K562 (cell line): ENCODE data around the gene ARHGAP15. TPM values are rescaled to one million over a fixed set of nuclear protein-coding genes. Genes with fewer than 3 reads are reported as not detected.

Source experiments
- ATAC-seq: fragments of 200-7000 bp; cut with Tn5 transposase; 3 replicates; pipeline ENCODE4 v1.9.1; 2020; ENCODE audit warnings: moderate library complexity
- BruUV-seq: library from RNA; stranded (reverse); fragments of 400-500 nt; replicated peaks from 2 replicates; lab custom pipeline; 2021; lab: Mats Ljungman, UMichigan
- CTCF ChIA-PET: fragments of 300-600 bp; formaldehyde crosslinking; extraction: SDS; loops from one replicate; lab custom pipeline; 2021; ENCODE audit warnings: low intra/inter-chr PET ratio; lab: Yijun Ruan, JAX
- POLR2A ChIA-PET: fragments of 300-600, 350-650 bp; sonication (Branson Sonifier 250); formaldehyde crosslinking; extraction: SDS; loops from one replicate; lab custom pipeline; 2021; ENCODE audit warnings: antibody characterized with exemption, inconsistent platforms; lab: Yijun Ruan, JAX
- DNase-seq, 4 experiments: peaks; one replicate each; pipeline versions ENCODE4 v3.0.0 to v3.0.0-alpha.2; 2011 to 2018; ENCODE audit warnings: low spot score in 3 of 4, mixed read lengths in 3 of 4; ENCODE audit errors: extremely low read depth in 1 of 4
- FAIRE-seq: peaks from 2 replicates; lab custom pipeline; 2011; peaks lifted over from hg19 to GRCh38; lab: Jason Lieb, UNC
- H2AFZ ChIP-seq: 2 replicates; pipeline ENCODE4 v1.6.0; 2011; ENCODE audit warnings: low read depth, low read length, control low read depth, inconsistent platforms
- H3K27ac ChIP-seq: fragments of 200-600 bp; 3 replicates; pipeline ENCODE4 v1.8.0; 2011; ENCODE audit warnings: low read depth, mild to moderate bottlenecking, control low read depth, inconsistent platforms, low read length, moderate library complexity, mixed read lengths; ENCODE audit errors: extremely low read depth
- H3K27me3 ChIP-seq, 2 experiments: fragments of 300-600 bp in 1 of 2; 2 replicates in 1 of 2; 3 replicates in 1 of 2; pipeline versions ENCODE4 v1.6.0 to v1.8.0; 2011; ENCODE audit warnings: inconsistent platforms in 2 of 2, low read length in 2 of 2, mild to moderate bottlenecking in 1 of 2, mixed read lengths in 1 of 2, moderate library complexity in 1 of 2; ENCODE audit not compliant: control insufficient read depth in 2 of 2, insufficient read depth in 2 of 2
- H3K36me3 ChIP-seq: fragments of 300-600 bp; 3 replicates; pipeline ENCODE4 v1.8.0; 2011; ENCODE audit warnings: mild to moderate bottlenecking, low read length, inconsistent platforms; ENCODE audit not compliant: control insufficient read depth, insufficient read depth
- H3K4me1 ChIP-seq, 2 experiments: fragments of 200-600 bp in 1 of 2; replicated peaks in 1 of 2; 2 replicates in 1 of 2; 3 replicates in 1 of 2; pipeline versions ENCODE4 v1.5.1 to v1.8.0; 2011; ENCODE audit warnings: inconsistent platforms in 2 of 2, low read length in 2 of 2, mild to moderate bottlenecking in 1 of 2, mixed read lengths in 1 of 2, moderate library complexity in 1 of 2; ENCODE audit not compliant: control insufficient read depth in 2 of 2, insufficient read depth in 2 of 2
- H3K4me2 ChIP-seq: 2 replicates; pipeline ENCODE4 v1.6.1; 2011; ENCODE audit warnings: low read length, control low read depth, inconsistent platforms, mixed read lengths; ENCODE audit not compliant: insufficient read depth
- H3K4me3 ChIP-seq: fragments of 200-600 bp; sonication (generic), shearing (Covaris generic); 2 replicates; pipeline ENCODE4 v1.5.1; 2016; ENCODE audit warnings: control low read depth, inconsistent platforms
- H3K79me2 ChIP-seq: fragments of 200-600 bp; 3 replicates; pipeline ENCODE4 v1.8.0; 2011; ENCODE audit warnings: low read length, inconsistent platforms; ENCODE audit not compliant: control insufficient read depth, insufficient read depth
- H3K9ac ChIP-seq, 2 experiments: 2 replicates each; pipeline versions ENCODE4 v1.6.0 to v1.6.1; 2011; ENCODE audit warnings: low read depth in 2 of 2, low read length in 2 of 2, control low read depth in 1 of 2, inconsistent platforms in 1 of 2, mild to moderate bottlenecking in 1 of 2, mixed read lengths in 1 of 2; ENCODE audit not compliant: insufficient read depth in 1 of 2
- H3K9me1 ChIP-seq: one replicate; pipeline ENCODE4 v1.6.0; 2011; ENCODE audit warnings: inconsistent platforms, mild to moderate bottlenecking, low read length, moderate library complexity; ENCODE audit not compliant: control insufficient read depth, insufficient read depth
- H3K9me3 ChIP-seq: replicated peaks from 2 replicates; pipeline ENCODE4 v1.5.1; 2011; ENCODE audit warnings: low read depth, low read length, inconsistent platforms; ENCODE audit not compliant: control insufficient read depth, insufficient read depth
- H4K20me1 ChIP-seq: replicated peaks from 2 replicates; pipeline ENCODE4 v1.6.1; 2011; ENCODE audit warnings: low read length, inconsistent platforms, mixed read lengths; ENCODE audit not compliant: control insufficient read depth, insufficient read depth
- ATF3 ChIP-seq, 2 experiments: fragments of 450-650 bp in 1 of 2; sonication (generic) in 1 of 2; formaldehyde crosslinking in 1 of 2; IDR thresholded peaks in 1 of 2; conservative IDR thresholded peaks in 1 of 2; 2 replicates each; pipeline versions ENCODE4 v1.6.1 to v1.8.1; 2016 to 2023; ENCODE audit warnings: mild to moderate bottlenecking in 2 of 2, moderate library complexity in 2 of 2, inconsistent platforms in 1 of 2, missing genetic modification reagents in 1 of 2
- CTCF ChIP-seq, 3 experiments: IDR thresholded peaks in 2 of 3; conservative IDR thresholded peaks in 1 of 3; 2 replicates each; pipeline ENCODE4 v1.5.1; 2011 to 2012; ENCODE audit warnings: low read length in 3 of 3, mild to moderate bottlenecking in 3 of 3, control low read depth in 2 of 3, improper control_type of control experiment in 1 of 3, inconsistent platforms in 1 of 3, low read depth in 1 of 3, mixed read lengths in 1 of 3, moderate library complexity in 1 of 3; ENCODE audit not compliant: insufficient read depth in 2 of 3
- CTCFL ChIP-seq: IDR thresholded peaks from 2 replicates; pipeline ENCODE4 v1.6.1; 2011; ENCODE audit warnings: borderline replicate concordance, low read depth, mild to moderate bottlenecking, moderate library complexity, low read length; ENCODE audit not compliant: insufficient read depth, poor library complexity, severe bottlenecking
- ELF1 ChIP-seq: fragments of 200-800 bp; sonication (Bioruptor generic); IDR thresholded peaks from 2 replicates; pipeline ENCODE4 v1.6.1; 2016; ENCODE audit warnings: missing genetic modification characterization, missing compliant biosample characterization
- ILF3 ChIP-seq: fragments of 450-650 bp; IDR thresholded peaks from 2 replicates; pipeline ENCODE4 v1.6.1; 2018; ENCODE audit warnings: antibody characterized with exemption, mild to moderate bottlenecking, moderate library complexity, borderline replicate concordance
- JUND ChIP-seq, 2 experiments: IDR thresholded peaks; 2 replicates in 1 of 2; 3 replicates in 1 of 2; pipeline ENCODE4 v1.6.1; 2011; ENCODE audit warnings: borderline replicate concordance in 2 of 2, low read depth in 2 of 2, low read length in 2 of 2, improper control_type of control experiment in 1 of 2, missing biosample characterization in 1 of 2, missing genetic modification characterization in 1 of 2, missing genetic modification reagents in 1 of 2
- MAX ChIP-seq: sonication (generic); formaldehyde crosslinking; IDR thresholded peaks from 2 replicates; pipeline ENCODE4 v1.9.0; 2022; ENCODE audit warnings: mild to moderate bottlenecking, missing genetic modification reagents
- MEIS2 ChIP-seq: fragments of 450-650 bp; IDR thresholded peaks from 2 replicates; pipeline ENCODE4 v1.6.1; 2014; ENCODE audit warnings: mild to moderate bottlenecking; ENCODE audit not compliant: partially characterized antibody
- OTX1 ChIP-seq: fragments of 450-650 bp; formaldehyde crosslinking; IDR thresholded peaks from 2 replicates; pipeline ENCODE4 v1.4.0; 2022; ENCODE audit warnings: mild to moderate bottlenecking
- POLR3G ChIP-seq: IDR thresholded peaks from 2 replicates; pipeline ENCODE4 v1.6.1; 2011; ENCODE audit not compliant: insufficient read length, insufficient replicate concordance; ENCODE audit errors: extremely low read depth
- PURB ChIP-seq: sonication (generic); formaldehyde crosslinking; IDR thresholded peaks from 2 replicates; pipeline ENCODE4 v1.9.0; 2021; ENCODE audit warnings: low read depth, mild to moderate bottlenecking, missing genetic modification reagents
- RAD21 ChIP-seq, 2 experiments: fragments of 250-450 bp in 1 of 2; fragments of 450-650 bp in 1 of 2; sonication (Bioruptor Pico) in 1 of 2; formaldehyde crosslinking in 1 of 2; IDR thresholded peaks in 1 of 2; conservative IDR thresholded peaks in 1 of 2; 2 replicates each; pipeline versions ENCODE4 v1.4.0 to v1.8.0; 2020 to 2022; ENCODE audit warnings: mild to moderate bottlenecking in 2 of 2, moderate library complexity in 1 of 2
- TARDBP ChIP-seq: fragments of 450-650 bp; IDR thresholded peaks from 2 replicates; pipeline ENCODE4 v1.6.1; 2016
- YY1 ChIP-seq, 3 experiments: IDR thresholded peaks; 2 replicates each; pipeline ENCODE4 v1.6.1; 2011; ENCODE audit warnings: low read length in 2 of 3, mild to moderate bottlenecking in 2 of 3, moderate library complexity in 2 of 3, borderline replicate concordance in 1 of 3, control low read depth in 1 of 3, low read depth in 1 of 3; ENCODE audit not compliant: insufficient read depth in 3 of 3, insufficient replicate concordance in 2 of 3, control insufficient read depth in 1 of 3, insufficient read length in 1 of 3; ENCODE audit errors: extremely low read depth in 1 of 3
- WGBS: fragments of 100-300 bp; shearing (Covaris generic); methylation state at CpG from one replicate; pipeline ENCODE4 v1.1.6; 2016; ENCODE audit warnings: low coverage, mixed read lengths; ENCODE audit not compliant: insufficient coverage; ENCODE audit errors: missing lambda C conversion rate; 5-methylcytosine and 5-hydroxymethylcytosine counted together
- in situ Hi-C: fragments of 300-500 bp; cut with MboI; formaldehyde crosslinking; loops from 4 replicates; pipeline ENCODE4 v1.15.0; 2018; ENCODE audit warnings: inconsistent platforms, mixed read lengths
- intact Hi-C: fragments of 100-400 bp; cut with micrococcal nuclease; formaldehyde crosslinking; loops from 2 replicates; pipeline ENCODE4 v1.14.2; 2022
- polyA plus RNA-seq, 8 experiments: library from polyadenylated mRNA; depleted of rRNA in 4 of 8; stranded (reverse) in 5 of 8; unstranded in 3 of 8; fragments of >200 nt; fragmentation: Nextera tagmentation in 2 of 8; fragmentation: Illumina TruSeq in 1 of 8; extraction: Ambion mirVana in 2 of 8; extraction: Trizol in 1 of 8; gene quantifications; 2 replicates each; pipeline versions ENCODE4 v1.2.1 to v1.2.3, GENCODE V29; 2011 to 2014; ENCODE audit warnings: inconsistent platforms in 1 of 8, missing spikeins in 1 of 8
- total RNA-seq, 7 experiments: library from RNA; depleted of rRNA in 6 of 7; stranded (reverse); fragments of >200 nt in 6 of 7; fragmentation: Illumina TruSeq in 2 of 7; extraction: Trizol in 2 of 7; gene quantifications; 2 replicates each; pipeline versions ENCODE4 v1.2.1 to v1.2.3, GENCODE V29; 2011 to 2021; ENCODE audit warnings: low replicate concordance in 1 of 7

Gene ARHGAP15
- total and polyA plus RNA-seq, 9 of the 15 experiments (the other 6 are each of a cell fraction or from before 2014, with no cell fraction given): 1.5 to 17.9 (median 7.9) TPM

GRCh38 chr2:143720095-143720664 is 591.0 kb downstream of the ARHGAP15 start:
- Histone ChIP-seq H3K9me3 (no peaks in the 10 kb centered on the region), H4K20me1 (no peaks in the 10 kb centered on the region), H3K27me3 (no peaks in the 10 kb centered on the region), H2AFZ (peak overlapping the region; percentile 74), H3K27ac (no peak overlapping the region), H3K79me2 (no peaks in the 10 kb centered on the region), H3K4me1 (no peaks in the 10 kb centered on the region; a peak in 1 of 5 replicates), H3K4me3 (no peak overlapping the region), H3K9ac (no peak overlapping the region), H3K36me3 (no peaks in the 10 kb centered on the region), H3K9me1 (no peaks in the 10 kb centered on the region), H3K4me2 (peak overlapping the region; percentile 2; the same call in 1 of the 2 replicates)
- DNase-seq (peak in 2 of 4 experiments; percentile 11 to 32), FAIRE-seq (peak; percentile 70), ATAC-seq (peak; percentile 87)
- POLR2A ChIA-PET: no interaction called here
- 32% methylated on average over 17 of the region's 17 CpGs for WGBS
- in situ Hi-C loops (no loop called here), intact Hi-C loops (no loop called here)
- CTCF ChIA-PET: no interaction called here
- BruUV-seq: no TSS peak
- TF ChIP-seq CTCF (IDR thresholded peaks at IDR 0.05 in 2 of 3, conservative IDR thresholded peaks at IDR 0.05 in 1 of 3; ENCODE audit: insufficient read depth in 2 of 3, low read depth in 1 of 3, low read length in 3 of 3) (peak; percentile 40 to 46 (median 44); a peak in 5 of 6 replicates), RAD21 (CRISPR knock-in tag; conservative IDR thresholded peaks at IDR 0.05 in 1 of 2, IDR thresholded peaks at IDR 0.05 in 1 of 2) (peak in 1 of 2 experiments; percentile 34; a peak in 1 of 4 replicates), OTX1 (no peak), MEIS2 (no peak), TARDBP (no peak), ELF1 (no peak), ATF3 (IDR thresholded peaks at IDR 0.05) (peak; percentile 35), ATF3 (CRISPR knock-in tag; conservative IDR thresholded peaks at IDR 0.05) (no peak), CTCFL (peak; percentile 14), PURB (CRISPR knock-in tag) (no peak), YY1 (IDR thresholded peaks at IDR 0.05; ENCODE audit: borderline replicate concordance in 1 of 3, control insufficient read depth in 1 of 3, extremely low read depth in 1 of 3, insufficient read depth in 3 of 3, insufficient read length in 1 of 3, insufficient replicate concordance in 2 of 3, low read depth in 1 of 3, low read length in 2 of 3) (peak in 1 of 3 experiments; percentile 49), MAX (CRISPR knock-in tag) (no peak), ILF3 (no peak), POLR3G (no peak), JUND (IDR thresholded peaks at IDR 0.05; ENCODE audit: borderline replicate concordance, low read depth, low read length) (peak; percentile 52), JUND (tag; IDR thresholded peaks at IDR 0.05; ENCODE audit: borderline replicate concordance, low read depth, low read length) (peak; percentile 62; the same call in 1 of the 3 replicates)
